Measurements from ENCODE around the gene PHYHIPL. TPM values are rescaled to one million over a fixed set of nuclear protein-coding genes. Genes with fewer than 3 reads are reported as not detected.

Gene PHYHIPL
- total and polyA plus RNA-seq, 2 of the 4 experiments (the other 2 are of a cell fraction) = not detected

DNA sequence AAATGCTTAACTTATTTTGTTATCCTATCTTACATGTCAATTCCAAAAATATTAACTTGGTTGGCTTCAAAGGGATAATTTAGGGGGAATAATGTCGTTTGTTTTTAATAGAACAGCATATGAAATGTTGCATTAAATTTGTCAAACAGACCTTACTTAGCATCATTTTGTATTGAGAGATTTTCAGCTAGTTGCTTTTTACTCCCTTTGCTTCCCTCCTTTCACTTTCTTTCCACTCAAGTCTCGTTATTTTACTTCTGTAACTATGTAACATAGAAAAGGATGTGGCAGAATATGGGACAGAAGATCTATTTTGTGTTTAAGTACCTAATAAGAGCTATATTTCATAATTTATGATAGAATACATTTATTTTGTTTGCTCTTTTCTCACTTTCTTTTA is 2.6 kb downstream of the PHYHIPL start:
- H2BK20ac ChIP-seq (ENCODE audit: low read depth, low read length) = no peak overlapping the region
- H2BK5ac ChIP-seq (ENCODE audit: low read depth, low read length, poor library complexity, severe bottlenecking) = no peak overlapping the region
- no peak overlapping the region for H3K9ac ChIP-seq (ENCODE audit: low read depth, low read length)
- H3K27ac ChIP-seq (ENCODE audit: insufficient read depth, low read length) = no peak overlapping the region
- no peaks in the 10 kb centered on the region for H3K79me1 ChIP-seq (ENCODE audit: low read depth in 1 of 2, low read length in 2 of 2)
- no peak overlapping the region for H2AFZ ChIP-seq (replicated peaks; ENCODE audit: low read length, poor library complexity)
- H3K14ac ChIP-seq (replicated peaks; ENCODE audit: low read depth, low read length) = no peak overlapping the region
- H3K4me3 ChIP-seq (ENCODE audit: insufficient read depth, low read depth, low read length) = no peak overlapping the region
- H2BK120ac ChIP-seq (ENCODE audit: low read depth, low read length) = no peak overlapping the region
- no peak overlapping the region for H4K5ac ChIP-seq (ENCODE audit: low read depth, low read length)
- H4K20me1 ChIP-seq (ENCODE audit: insufficient read depth, low read length) = no peaks in the 10 kb centered on the region
- H3K18ac ChIP-seq (ENCODE audit: low read depth, low read length) = no peak overlapping the region
- no peak overlapping the region for H3K23ac ChIP-seq (ENCODE audit: low read depth, low read length)
- peaks cover 18% of the 10 kb centered on the region for H3K27me3 ChIP-seq (ENCODE audit: control insufficient read depth, insufficient read depth, low read length)
- no peaks in the 10 kb centered on the region for H3K36me3 ChIP-seq (ENCODE audit: control insufficient read depth, insufficient read depth, low read length)
- no peak overlapping the region for H4K8ac ChIP-seq (ENCODE audit: low read depth in 2 of 2, low read length in 2 of 2)
- H4K91ac ChIP-seq (ENCODE audit: insufficient read depth, low read depth, low read length) = no peak overlapping the region
- no peak overlapping the region for H2AK5ac ChIP-seq (ENCODE audit: low read depth, low read length)
- ATAC-seq (ENCODE audit: low read depth) = no peak
- TF ChIP-seq, protein P1, sequence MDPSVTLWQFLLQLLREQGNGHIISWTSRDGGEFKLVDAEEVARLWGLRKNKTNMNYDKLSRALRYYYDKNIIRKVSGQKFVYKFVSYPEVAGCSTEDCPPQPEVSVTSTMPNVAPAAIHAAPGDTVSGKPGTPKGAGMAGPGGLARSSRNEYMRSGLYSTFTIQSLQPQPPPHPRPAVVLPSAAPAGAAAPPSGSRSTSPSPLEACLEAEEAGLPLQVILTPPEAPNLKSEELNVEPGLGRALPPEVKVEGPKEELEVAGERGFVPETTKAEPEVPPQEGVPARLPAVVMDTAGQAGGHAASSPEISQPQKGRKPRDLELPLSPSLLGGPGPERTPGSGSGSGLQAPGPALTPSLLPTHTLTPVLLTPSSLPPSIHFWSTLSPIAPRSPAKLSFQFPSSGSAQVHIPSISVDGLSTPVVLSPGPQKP (IDR thresholded peaks at IDR 0.05; ENCODE audit: borderline replicate concordance, low read depth, low read length) = no peak
- TF ChIP-seq USF2 (IDR thresholded peaks at IDR 0.05; ENCODE audit: low read depth, low read length) (no peak), NFE2L2 (IDR thresholded peaks at IDR 0.05; ENCODE audit: low read depth, low read length) (no peak), CEBPB (IDR thresholded peaks at IDR 0.05; ENCODE audit: low read depth, low read length) (no peak), BHLHE40 (IDR thresholded peaks at IDR 0.05; ENCODE audit: low read depth, low read length) (no peak), MAFK (IDR thresholded peaks at IDR 0.05; ENCODE audit: low read depth, low read length) (no peak), CTCF (conservative IDR thresholded peaks at IDR 0.05; ENCODE audit: low read depth, low read length) (no peak), RCOR1 (IDR thresholded peaks at IDR 0.05; ENCODE audit: insufficient replicate concordance, low read length) (no peak), MAZ (IDR thresholded peaks at IDR 0.05; ENCODE audit: borderline replicate concordance, low read depth, low read length) (no peak), RAD21 (IDR thresholded peaks at IDR 0.05; ENCODE audit: low read length) (no peak), SMC3 (IDR thresholded peaks at IDR 0.05; ENCODE audit: low read depth, low read length) (no peak), CHD1 (IDR thresholded peaks at IDR 0.05; ENCODE audit: low read depth, low read length) (no peak), POLR2A (IDR thresholded peaks at IDR 0.05; ENCODE audit: low read depth, low read length) (no peak), RFX5 (IDR thresholded peaks at IDR 0.05; ENCODE audit: low read depth, low read length) (no peak), MXI1 (IDR thresholded peaks at IDR 0.05; ENCODE audit: borderline replicate concordance, low read depth, low read length) (no peak), FOS (IDR thresholded peaks at IDR 0.05; ENCODE audit: low read depth, low read length) (no peak)
- no peak overlapping the region for H3K4me2 ChIP-seq (ENCODE audit: low read depth, low read length)
- in situ Hi-C loops (cut with MboI; ENCODE audit: low sequenced_read_pairs) = loop anchor here (10.0 kb wide), 1 partner anchor 394 kb away; no protein-coding TSS in a partner anchor
- BruUV-seq (replicated peaks) = no TSS peak
- ChIA-PET CTCF (no interaction called here), POLR2A (ENCODE audit: unreplicated experiment) (no interaction called here)
- H3K4me1 ChIP-seq (ENCODE audit: control insufficient read depth, insufficient read depth, low read length) = no peaks in the 10 kb centered on the region
- H2AK9ac ChIP-seq (replicated peaks; ENCODE audit: low read depth, low read length, poor library complexity) = no peak overlapping the region
- WGBS, 2 experiments (ENCODE audit: extremely low coverage in 2 of 2, insufficient read length in 1 of 2) = no CpG with 5 or more reads among the region's 2 CpGs
- no peak overlapping the region for H2BK15ac ChIP-seq (ENCODE audit: low read depth, low read length)
- H3K9me1 ChIP-seq (ENCODE audit: insufficient read depth, low read length) = no peaks in the 10 kb centered on the region
- intact Hi-C loops (cut with micrococcal nuclease) = no loop called here
- dilution Hi-C loops (cut with HindIII; ENCODE audit: low sequenced_read_pairs, unreplicated experiment) = no loop called here
- H3K4ac ChIP-seq (ENCODE audit: low read depth, low read length) = no peak overlapping the region
- H3K56ac ChIP-seq (ENCODE audit: extremely low read depth, insufficient read depth, low read length) = no peak overlapping the region
- no peak for DNase-seq
- no peaks in the 10 kb centered on the region for H3K9me3 ChIP-seq (ENCODE audit: control insufficient read depth, insufficient read depth, low read length)
